Measurements from ENCODE around the gene MIP.
"Not testable (repeated sequence)": the region's sequence is repeated elsewhere in the genome, so short reads cannot be mapped to it uniquely, and the experiment has no call there.

Gene MIP

GRCh38 chr12:56454557-56454956 is at the start of gene MIP:
MIP (minus strand) TSS chr12:56454657; CDS start chr12:56454613, 44 bp downstream.
- no peak for DNase-seq (ENCODE audit: low spot score)

GRCh38 chr12:56499879-56500278 is 45.4 kb upstream of the MIP start:
- not testable (repeated sequence) for DNase-seq (ENCODE audit: low spot score)

GRCh38 chr12:56499452-56499851 is 45.0 kb upstream of the MIP start:
- DNase-seq (ENCODE audit: low spot score): not testable (repeated sequence)

- not testable (repeated sequence) for DNase-seq (ENCODE audit: low spot score)
Measured at GRCh38 chr12:56498126-56498902, 43.9 kb upstream of the MIP start.

GRCh38 chr12:56496704-56497103 is 42.2 kb upstream of the MIP start:
- DNase-seq (ENCODE audit: low spot score): not testable (repeated sequence)

- not testable (repeated sequence) for DNase-seq (ENCODE audit: low spot score)
Measured at GRCh38 chr12:56494481-56494880, 40.0 kb upstream of the MIP start.

GRCh38 chr12:56494106-56494415 is 39.6 kb upstream of the MIP start:
- DNase-seq (ENCODE audit: low spot score): not testable (repeated sequence)

GRCh38 chr12:56493409-56494105 is 39.1 kb upstream of the MIP start:
- not testable (repeated sequence) for DNase-seq (ENCODE audit: low spot score)

GRCh38 chr12:56490360-56490759 is 35.9 kb upstream of the MIP start:
- no peak for DNase-seq (ENCODE audit: low spot score)

GRCh38 chr12:56488041-56488955 is 33.8 kb upstream of the MIP start, which contains the start of gene GLS2:
GLS2 (minus strand) TSS chr12:56488161; CDS start chr12:56488118, 43 bp downstream.
- peak; percentile 82 for DNase-seq (ENCODE audit: low spot score)

- no peak for DNase-seq (ENCODE audit: low spot score)
Measured at GRCh38 chr12:56487448-56488040, 33.1 kb upstream of the MIP start.

- no peak for DNase-seq (ENCODE audit: low spot score)
Measured at GRCh38 chr12:56486694-56487093, 32.2 kb upstream of the MIP start.

GRCh38 chr12:56484566-56484965 is 30.1 kb upstream of the MIP start:
- DNase-seq (ENCODE audit: low spot score): no peak

- no peak for DNase-seq (ENCODE audit: low spot score)
Measured at GRCh38 chr12:56479625-56480024, 25.2 kb upstream of the MIP start.

- DNase-seq (ENCODE audit: low spot score): no peak
Measured at GRCh38 chr12:56477521-56478225, 23.2 kb upstream of the MIP start.

- no peak for DNase-seq (ENCODE audit: low spot score)
Measured at GRCh38 chr12:56476972-56477432, 22.5 kb upstream of the MIP start.

GRCh38 chr12:56476143-56476542 is 21.7 kb upstream of the MIP start:
- DNase-seq (ENCODE audit: low spot score): no peak

- DNase-seq (ENCODE audit: low spot score): no peak
Measured at GRCh38 chr12:56474389-56474788, 19.9 kb upstream of the MIP start.

GRCh38 chr12:56469007-56469930 is 14.8 kb upstream of the MIP start:
- DNase-seq (ENCODE audit: low spot score): no peak

All from HuH-7.5 (cell line).